Upper lobe of left lung (tissue), 4 donors: ENCODE results near the gene LRP4.

Experiments
- CTCF ChIP-seq, 6 experiments: fragments of 450-650 bp in 4 of 6; fragments of 200-600 bp in 2 of 6; sonication (generic) in 2 of 6; IDR thresholded peaks; one replicate each; pipeline ENCODE4 v1.5.1; 2016 to 2019; ENCODE audit warnings: antibody characterized with exemption in 6 of 6
- POLR2A ChIP-seq, 4 donors: fragments of 450-650 bp; IDR thresholded peaks; one replicate each; pipeline ENCODE4 v1.5.1; 2016 to 2017; ENCODE audit warnings: antibody characterized with exemption in 4 of 4, mild to moderate bottlenecking in 2 of 4
- POLR2AphosphoS5 ChIP-seq, 2 donors: sonication (generic); formaldehyde crosslinking; IDR thresholded peaks; one replicate each; pipeline ENCODE4 v1.5.1; 2017; ENCODE audit warnings: antibody characterized with exemption in 2 of 2

GRCh38 chr11:46868912-46869311 lies 49.4 kb downstream of the LRP4 start:
- TF ChIP-seq CTCF (IDR thresholded peaks at IDR 0.05) (no peak), POLR2A (IDR thresholded peaks at IDR 0.05) (no peak), POLR2AphosphoS5 (IDR thresholded peaks at IDR 0.05) (no peak)
